ENCODE measurements around the gene KPNA3.

The KPNA3 gene

DNA sequence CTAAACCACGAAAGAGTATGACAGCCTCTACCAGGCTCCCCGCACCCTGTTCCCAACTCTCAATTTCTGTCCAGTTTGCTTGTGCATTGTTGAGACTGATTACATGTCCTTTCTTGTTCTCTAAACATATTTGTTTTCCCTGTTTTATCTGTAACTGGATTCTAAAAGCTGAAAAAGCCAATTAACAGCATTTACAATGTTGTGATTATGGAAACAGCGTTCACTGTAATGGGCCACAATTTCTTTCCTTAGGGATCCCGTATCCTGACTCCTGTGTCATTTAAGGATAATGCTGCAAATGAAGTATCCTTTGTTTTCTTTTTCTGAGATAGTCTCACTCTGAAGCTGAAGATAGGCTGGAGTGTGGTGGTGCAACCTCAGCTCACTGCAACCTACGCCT is 121.7 kb downstream of the KPNA3 start:
- DNase-seq = no peak

DNA sequence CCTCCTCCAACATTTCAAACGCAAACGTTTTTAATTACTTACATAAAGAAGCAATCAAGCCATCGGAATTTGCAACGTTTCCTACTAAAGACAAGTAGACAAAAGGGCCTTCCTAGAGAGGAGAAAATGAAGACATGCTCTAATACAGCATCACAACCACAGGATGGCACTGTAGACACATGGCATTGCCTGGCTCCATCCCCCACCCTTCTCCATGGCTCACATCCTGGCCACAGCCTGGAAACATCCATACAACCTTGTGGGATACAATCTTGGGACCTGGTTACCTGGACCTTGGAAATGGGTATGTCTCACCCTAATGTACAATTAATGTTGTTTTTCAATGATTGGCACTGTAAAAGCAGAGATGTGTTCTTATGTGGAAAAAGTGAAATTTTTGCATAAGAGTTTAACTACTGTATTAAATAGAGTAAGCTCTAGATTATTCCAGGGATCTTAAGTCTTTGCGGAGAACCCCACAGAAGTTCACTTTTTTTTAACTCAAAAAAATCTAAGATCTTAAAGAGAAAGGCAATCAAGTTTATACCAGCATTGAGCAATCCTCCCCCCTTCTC is 122.7 kb downstream of the KPNA3 start:
- no peak for DNase-seq

DNA sequence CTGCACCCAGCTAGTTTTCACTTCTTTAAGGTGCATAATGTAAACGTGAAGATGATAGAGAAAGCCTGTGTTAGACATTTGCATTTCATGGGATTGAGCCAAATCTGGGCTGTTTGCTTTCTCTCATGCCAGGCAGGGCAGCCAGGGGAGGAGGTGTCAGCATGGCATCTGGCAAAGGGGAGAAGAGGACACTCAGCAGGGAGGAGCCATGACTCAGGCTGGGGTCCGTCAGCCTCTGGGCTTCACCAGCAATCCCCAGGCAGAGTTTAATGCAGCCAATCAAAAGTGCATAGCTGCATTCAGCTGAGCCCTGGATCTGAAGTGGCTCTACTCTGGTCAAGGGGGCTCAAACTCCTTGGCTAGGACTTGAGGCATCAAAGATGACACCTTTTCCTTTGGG is 124.7 kb downstream of the KPNA3 start:
- DNase-seq = no peak

DNA sequence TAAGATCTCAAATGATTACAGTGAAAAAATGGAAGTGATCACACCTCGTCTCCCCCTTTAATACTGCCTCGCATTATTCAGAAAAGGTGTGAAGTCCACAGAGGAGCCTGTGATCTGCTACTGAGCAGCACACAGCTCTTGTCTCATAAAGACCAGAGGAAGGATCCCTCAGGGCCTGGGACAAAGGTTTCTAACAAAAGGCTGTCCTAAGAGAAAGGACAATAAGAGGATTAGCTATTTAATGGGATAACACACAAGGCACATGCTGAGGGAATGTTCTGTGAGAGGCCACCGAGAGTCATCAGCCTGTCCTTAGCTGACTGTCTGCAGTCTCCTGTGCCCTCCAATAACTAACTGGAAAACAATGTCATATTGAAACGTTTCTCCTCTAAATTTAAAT is 127.9 kb downstream of the KPNA3 start:
- no peak for DNase-seq

DNA sequence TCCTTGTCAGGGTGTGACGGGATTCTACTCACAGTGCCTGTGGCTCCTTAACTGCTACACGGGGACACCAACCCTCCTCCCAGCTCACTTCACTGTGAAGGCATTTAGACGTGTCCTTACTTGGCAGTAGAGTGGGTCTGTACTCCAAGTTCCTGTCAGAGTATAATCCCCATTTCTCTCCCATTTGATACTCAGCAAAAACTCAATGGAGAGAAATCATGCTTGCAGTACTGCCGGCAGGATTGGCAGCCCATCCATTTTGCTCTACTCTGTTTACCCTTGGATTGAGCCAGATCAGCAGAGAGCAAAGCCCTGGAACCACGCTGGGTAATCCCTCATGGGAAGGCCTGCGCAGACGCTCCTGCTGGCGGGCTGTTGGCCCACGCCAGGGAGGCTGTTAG is 135.2 kb downstream of the KPNA3 start:
- no peak for DNase-seq

DNA sequence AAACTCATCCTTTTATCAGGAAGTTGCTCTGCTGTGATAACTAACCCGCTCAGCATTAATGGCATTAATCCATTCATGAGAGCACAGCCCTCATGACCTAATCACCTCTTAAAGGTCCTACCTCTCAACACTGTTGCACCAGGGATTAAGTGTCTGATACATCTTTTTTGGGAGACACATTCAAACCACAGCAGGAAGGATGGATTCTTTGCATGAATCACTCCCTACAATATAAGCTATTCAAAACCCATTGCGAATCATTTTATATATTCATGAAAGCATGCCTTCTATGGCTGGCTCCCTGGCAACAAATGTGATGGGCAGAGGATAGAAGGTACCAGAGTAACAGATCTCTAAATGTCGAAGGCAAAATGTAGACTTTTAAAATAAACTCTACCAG is 136.6 kb downstream of the KPNA3 start:
- no peak for DNase-seq

DNA sequence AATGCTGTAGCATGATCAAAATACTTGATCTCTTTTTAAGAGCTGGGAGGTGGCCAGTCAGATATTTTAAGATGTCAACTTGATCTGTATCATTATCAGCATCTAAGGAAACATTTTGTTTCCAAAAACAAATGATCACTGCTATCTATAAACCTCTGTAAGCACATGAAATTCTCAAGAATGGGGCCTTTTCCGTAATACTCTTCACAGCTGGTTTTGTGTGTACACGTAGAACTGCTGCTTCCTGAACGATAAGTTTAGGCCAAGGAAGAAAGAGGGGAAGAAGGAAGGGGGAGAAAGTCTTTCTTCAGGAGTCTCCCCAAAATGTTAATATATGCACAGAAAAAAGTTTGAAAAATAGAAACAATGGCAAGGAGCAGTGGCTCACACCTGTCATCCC is 138.5 kb downstream of the KPNA3 start:
- no peak for DNase-seq

DNA sequence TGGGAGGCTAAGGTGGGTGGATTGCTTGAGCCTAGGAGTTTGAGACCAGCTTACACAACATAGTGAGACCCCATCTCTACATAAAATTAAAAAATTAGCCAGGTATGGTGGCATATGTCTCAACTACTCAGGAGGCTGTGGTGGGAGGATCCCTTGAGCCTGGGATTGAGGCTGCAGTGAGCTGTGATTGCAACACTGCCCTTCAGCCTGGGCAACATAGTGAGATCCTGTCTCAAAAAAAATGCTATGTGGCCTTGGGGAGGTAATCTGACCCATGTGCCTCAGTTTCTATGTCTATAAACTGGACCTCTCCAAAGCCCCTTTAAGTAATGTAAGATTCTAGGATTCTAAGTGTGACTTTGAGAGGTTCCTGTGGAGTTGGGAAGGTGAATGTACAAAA is 139.0 kb downstream of the KPNA3 start:
- DNase-seq = no peak

DNA sequence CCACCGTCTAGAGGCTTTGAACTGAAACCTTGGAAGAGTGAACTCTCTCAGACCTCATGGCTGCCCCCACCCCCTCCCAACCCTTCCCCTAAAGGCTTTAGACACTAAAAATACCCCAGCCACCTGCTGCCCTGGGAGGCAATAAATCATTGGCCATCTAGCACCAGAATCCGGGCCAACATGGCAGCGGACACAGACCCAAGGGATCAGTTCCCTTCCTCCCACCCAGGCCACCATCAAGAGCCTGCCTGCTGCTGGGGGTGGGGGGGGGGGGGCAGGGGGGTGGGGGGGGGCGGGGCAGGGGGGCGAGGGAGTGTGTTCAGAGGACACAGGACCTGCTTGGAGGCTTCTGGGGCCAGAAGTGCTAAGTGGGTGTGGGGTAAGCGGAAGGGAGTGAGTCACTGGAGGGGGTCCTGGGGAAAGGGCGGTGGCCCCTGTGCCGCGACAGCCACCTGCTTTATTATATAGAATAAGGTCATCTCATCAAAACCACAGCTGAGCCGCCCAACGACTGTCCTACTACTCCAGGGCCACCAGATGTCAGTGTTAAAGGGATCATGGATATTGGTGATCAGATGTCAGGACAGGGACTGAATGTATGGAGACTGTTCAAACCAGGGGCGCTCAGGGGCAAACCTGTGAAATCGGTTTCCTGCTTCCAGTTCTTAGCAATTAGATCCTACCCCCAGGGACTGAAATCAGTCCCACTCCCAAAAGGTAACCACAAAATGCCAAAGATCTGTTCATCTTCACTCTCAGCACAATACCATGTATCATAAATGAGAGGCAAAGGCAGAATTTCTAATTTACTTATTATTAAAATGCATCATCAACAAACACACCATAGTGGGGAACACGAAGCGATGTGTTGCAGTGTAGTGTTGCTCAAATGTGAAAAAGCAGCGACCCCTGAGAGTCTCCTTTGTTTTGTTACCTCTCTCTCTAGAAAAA is 139.9 kb downstream of the KPNA3 start:
- no peak for DNase-seq

DNA sequence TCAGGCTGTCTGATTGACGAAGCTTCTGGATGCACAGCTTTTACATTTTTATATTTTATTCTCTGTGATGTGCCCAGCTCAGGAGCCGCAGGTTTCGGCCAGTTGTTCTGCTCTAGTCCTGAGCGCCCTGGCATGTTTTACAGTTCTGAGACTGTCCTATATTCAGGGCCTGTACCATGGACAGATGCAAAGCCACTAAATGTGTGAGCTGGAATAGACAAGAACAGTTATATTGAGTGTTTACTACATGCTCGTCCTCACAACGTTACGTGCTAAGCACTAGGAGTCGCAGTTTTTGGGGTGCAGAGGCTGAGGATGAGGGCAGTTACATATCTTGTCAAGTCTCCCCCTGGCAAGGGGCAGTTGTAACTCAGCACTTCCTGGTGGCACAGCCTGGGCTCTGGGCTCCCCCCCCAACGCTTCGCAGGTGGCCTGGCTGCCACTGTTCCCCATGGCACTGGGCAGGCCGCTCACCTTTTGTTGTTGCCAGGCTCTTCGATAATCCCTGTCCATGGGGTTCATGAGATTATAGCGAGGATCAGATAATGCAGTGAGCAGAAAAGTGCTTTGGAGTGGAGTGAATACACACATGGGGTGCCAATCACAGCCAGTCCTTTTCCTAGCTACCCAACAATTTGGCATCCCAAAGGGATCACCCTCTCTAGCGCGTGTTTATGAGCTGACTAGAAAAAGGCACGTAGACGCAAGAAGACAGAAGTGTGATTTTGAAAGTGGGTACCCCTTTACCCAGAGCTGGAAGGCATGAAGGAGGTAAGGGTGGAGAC is 140.7 kb downstream of the KPNA3 start:
- no peak for DNase-seq

DNA sequence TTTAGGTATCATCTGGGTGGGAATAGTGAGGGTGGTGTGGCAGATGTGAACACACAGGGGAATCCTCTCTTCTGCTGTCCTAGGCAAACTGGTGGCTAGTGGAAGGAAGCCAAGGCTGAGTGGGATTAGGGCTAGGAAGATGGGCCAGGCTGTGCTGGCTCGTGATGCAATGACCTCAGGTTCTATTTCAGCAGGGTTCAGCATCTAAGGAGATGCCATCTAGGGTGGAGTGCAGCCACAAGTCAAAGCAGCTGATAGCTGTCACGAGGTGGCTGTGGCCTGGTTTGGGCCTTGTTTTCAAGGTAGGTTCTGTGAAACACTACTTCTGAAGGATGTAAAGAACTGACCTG is 142.5 kb downstream of the KPNA3 start:
- no peak for DNase-seq

Data from cerebellar nuclear complex (tissue), 1 donor.